ES-I3 (cell line): ENCODE results near the gene TPSB2.

Source experiments
- H3K36me3 ChIP-seq: 2 replicates; pipeline ENCODE4 v1.6.1; 2013; ENCODE audit warnings: mild to moderate bottlenecking, low read length, control low read depth, moderate library complexity; ENCODE audit not compliant: insufficient read depth
- H3K4me1 ChIP-seq: 2 replicates; pipeline ENCODE4 v1.6.1; 2013; ENCODE audit warnings: mild to moderate bottlenecking, control low read depth, low read length; ENCODE audit not compliant: insufficient read depth
- H3K9ac ChIP-seq: 2 replicates; pipeline ENCODE4 v1.6.1; 2013; ENCODE audit warnings: low read depth, mild to moderate bottlenecking, low read length, moderate library complexity
- H3K9me3 ChIP-seq: 2 replicates; pipeline ENCODE4 v1.6.1; 2013; ENCODE audit warnings: mild to moderate bottlenecking, low read length, moderate library complexity; ENCODE audit not compliant: control insufficient read depth, insufficient read depth

TPSB2 gene

DNA sequence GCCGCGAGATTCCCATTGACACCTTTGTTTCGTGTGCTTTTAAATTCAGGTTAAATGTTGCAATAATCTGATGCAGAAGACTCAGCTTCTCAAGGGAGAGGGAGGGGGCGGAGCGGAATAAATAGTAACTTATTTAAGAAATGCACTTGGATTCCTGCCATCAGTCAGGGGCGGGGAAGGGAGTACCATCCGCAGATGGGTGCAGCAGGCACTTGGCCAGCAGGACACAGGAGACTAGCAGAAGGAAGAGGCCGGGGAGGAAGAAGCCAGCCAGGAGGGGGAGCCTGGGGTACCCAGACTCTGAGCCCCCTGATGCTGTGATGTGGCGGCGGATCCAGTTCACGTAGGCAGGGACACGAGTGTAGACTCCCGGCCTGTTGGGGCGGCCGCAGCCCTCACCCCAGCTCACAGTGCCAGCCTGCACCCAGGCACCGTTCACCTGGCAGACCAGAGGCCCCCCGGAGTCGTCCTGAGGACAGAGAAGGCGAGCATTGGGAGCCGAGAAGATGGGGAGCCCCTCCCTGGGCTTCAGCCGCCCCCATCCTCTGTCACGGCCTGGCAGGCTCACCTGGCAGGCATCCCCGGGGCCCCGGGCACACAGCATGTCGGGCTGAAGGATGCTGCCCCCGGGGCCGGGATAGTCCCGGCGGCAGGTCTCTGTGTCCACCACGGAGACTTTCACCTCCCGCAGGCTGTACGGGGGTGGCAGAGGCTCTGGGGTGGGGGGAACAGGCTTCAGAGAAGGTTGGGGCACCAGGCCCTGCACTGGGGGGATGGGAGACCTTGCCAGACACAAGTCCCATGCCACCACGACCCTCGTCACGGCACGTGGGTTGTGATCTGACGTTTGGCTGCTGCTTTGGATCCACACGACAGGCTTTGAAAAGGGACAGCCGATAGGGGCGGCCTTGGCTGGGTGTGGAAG, 8.1 kb downstream of the TPSB2 start:
- Histone ChIP-seq H3K36me3 (no peaks in the 10 kb centered on the region; the same call in 1 of the 2 replicates), H3K4me1 (no peaks in the 10 kb centered on the region), H3K9ac (no peak overlapping the region), H3K9me3 (no peaks in the 10 kb centered on the region)

DNA sequence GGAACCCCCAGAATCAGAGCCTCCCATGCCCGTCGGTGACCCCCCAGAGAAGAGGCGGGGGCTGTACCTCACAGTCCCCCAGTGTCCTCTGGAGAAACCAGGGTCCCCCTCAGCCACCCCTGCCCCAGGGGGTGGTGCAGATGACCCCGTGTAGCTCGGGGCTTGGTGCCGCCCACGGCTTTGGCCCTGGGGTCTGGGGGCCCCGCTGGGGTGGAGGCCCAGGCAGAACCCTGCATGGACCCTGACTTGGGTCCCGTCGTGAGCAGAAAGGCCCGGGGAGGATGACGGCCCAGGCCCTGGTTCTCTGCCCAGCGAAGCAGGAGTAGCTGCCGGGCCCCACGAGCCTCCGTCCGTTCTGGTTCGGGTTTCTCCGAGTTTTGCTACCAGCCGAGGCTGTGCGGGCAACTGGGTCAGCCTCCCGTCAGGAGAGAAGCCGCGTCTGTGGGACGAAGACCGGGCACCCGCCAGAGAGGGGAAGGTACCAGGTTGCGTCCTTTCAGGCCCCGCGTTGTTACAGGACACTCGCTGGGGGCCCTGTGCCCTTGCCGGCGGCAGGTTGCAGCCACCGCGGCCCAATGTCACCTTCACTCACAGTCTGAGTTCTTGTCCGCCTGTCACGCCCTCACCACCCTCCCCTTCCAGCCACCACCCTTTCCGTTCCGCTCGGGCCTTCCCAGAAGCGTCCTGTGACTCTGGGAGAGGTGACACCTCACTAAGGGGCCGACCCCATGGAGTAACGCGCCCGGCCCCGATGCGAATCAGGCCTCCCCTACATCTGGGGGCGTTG, 8.9 kb downstream of the TPSB2 start:
- Histone ChIP-seq H3K36me3 (no peaks in the 10 kb centered on the region; the same call in 1 of the 2 replicates), H3K4me1 (no peaks in the 10 kb centered on the region), H3K9me3 (no peaks in the 10 kb centered on the region), H3K9ac (no peak overlapping the region)

DNA sequence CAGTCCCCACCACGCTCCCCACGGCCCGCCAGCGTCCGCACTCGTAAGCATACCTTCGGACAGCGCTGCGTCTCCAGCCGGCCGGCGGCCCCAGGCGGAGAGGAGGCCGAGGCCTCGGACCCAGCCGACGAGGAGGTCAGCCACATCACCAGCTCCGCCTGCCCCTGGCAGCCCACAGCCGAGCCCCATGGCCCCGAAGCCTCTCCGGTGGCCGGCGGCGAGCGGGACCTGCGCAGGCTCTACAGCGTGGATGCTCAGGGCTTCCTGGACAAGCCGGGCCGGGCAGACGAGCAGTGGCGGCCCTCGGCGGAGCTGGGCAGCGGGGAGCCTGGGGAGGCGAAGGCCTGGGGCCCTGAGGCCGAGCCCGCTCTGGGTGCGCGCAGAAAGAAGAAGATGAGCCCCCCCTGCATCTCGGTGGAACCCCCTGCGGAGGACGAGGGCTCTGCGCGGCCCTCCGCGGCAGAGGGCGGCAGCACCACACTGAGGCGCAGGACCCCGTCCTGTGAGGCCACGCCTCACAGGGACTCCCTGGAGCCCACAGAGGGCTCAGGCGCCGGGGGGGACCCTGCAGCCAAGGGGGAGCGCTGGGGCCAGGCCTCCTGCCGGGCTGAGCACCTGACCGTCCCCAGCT, 9.8 kb downstream of the TPSB2 start:
- Histone ChIP-seq H3K4me1 (no peaks in the 10 kb centered on the region), H3K36me3 (no peaks in the 10 kb centered on the region; the same call in 1 of the 2 replicates), H3K9ac (no peak overlapping the region), H3K9me3 (no peaks in the 10 kb centered on the region)

- Histone ChIP-seq H3K9ac (no peak overlapping the region), H3K9me3 (no peaks in the 10 kb centered on the region), H3K36me3 (no peaks in the 10 kb centered on the region; the same call in 1 of the 2 replicates), H3K4me1 (no peaks in the 10 kb centered on the region)
Observed at GRCh38 chr16:1218930-1219611, 10.9 kb downstream of the TPSB2 start.

- Histone ChIP-seq H3K36me3 (no peaks in the 10 kb centered on the region; the same call in 1 of the 2 replicates), H3K4me1 (no peaks in the 10 kb centered on the region), H3K9me3 (no peaks in the 10 kb centered on the region), H3K9ac (no peak overlapping the region)
Observed at GRCh38 chr16:1218061-1218929, 11.7 kb downstream of the TPSB2 start.

DNA sequence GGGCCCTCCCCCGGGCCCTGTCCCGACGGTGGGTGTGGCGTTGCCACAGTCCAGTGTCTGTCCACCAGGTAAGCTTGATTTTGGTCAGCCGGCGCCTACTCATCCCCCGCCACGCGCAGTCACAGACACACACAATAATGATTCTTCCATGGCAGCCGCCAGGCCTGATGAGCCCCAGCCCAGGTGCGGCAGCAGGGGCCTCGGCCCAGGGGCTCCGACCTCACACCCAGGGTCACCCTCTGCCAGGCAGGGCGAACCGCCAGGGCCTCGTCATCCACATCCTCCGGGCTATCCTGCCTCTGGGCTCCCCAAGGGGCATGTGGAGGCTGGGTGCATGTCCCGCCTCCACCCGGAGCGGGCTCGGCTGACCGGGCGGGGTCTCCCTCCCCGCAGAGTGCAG, 12.5 kb downstream of the TPSB2 start:
- Histone ChIP-seq H3K9ac (no peak overlapping the region), H3K4me1 (no peaks in the 10 kb centered on the region), H3K9me3 (no peaks in the 10 kb centered on the region), H3K36me3 (no peaks in the 10 kb centered on the region; the same call in 1 of the 2 replicates)

DNA sequence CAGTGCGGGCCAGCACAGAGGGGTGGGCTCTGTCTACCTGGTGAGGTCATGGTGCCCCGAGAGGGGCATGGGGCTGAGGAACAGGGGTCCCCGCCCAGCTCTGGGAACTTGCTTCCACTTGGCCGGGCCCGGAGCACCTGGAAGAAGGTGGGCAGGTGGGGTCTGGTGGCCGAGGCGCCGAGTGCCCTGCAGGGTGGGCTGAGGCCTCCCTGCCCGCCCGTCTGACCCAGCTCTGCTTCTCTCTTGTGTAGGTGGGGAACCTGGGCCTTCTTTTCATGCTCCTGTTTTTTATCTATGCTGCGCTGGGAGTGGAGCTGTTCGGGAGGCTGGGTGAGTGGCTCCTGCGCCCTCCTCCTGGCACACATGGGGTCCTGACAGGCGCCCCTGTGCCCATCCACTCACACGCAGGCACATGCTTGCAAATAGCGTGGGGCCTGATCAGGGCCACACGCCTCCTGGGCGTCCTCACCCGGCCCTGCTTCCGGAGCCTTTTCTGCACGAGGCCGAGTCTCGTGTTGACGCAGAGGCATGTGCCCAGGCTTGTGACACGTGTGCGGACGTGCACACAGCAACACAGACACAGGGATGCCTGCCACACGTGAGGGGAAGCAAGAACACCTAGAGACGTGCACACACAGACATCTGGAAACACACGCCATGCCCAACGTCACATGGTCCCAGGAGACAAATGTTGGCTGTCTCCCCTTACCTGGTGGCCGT, 13.1 kb downstream of the TPSB2 start:
- Histone ChIP-seq H3K9me3 (no peaks in the 10 kb centered on the region), H3K36me3 (no peaks in the 10 kb centered on the region; the same call in 1 of the 2 replicates), H3K9ac (no peak overlapping the region), H3K4me1 (no peaks in the 10 kb centered on the region)

GRCh38 chr16:1216296-1216619, 13.7 kb downstream of the TPSB2 start:
- no peaks in the 10 kb centered on the region for H3K4me1 ChIP-seq
- H3K36me3 ChIP-seq: no peaks in the 10 kb centered on the region; the same call in 1 of the 2 replicates
- no peaks in the 10 kb centered on the region for H3K9me3 ChIP-seq
- H3K9ac ChIP-seq: no peak overlapping the region

DNA sequence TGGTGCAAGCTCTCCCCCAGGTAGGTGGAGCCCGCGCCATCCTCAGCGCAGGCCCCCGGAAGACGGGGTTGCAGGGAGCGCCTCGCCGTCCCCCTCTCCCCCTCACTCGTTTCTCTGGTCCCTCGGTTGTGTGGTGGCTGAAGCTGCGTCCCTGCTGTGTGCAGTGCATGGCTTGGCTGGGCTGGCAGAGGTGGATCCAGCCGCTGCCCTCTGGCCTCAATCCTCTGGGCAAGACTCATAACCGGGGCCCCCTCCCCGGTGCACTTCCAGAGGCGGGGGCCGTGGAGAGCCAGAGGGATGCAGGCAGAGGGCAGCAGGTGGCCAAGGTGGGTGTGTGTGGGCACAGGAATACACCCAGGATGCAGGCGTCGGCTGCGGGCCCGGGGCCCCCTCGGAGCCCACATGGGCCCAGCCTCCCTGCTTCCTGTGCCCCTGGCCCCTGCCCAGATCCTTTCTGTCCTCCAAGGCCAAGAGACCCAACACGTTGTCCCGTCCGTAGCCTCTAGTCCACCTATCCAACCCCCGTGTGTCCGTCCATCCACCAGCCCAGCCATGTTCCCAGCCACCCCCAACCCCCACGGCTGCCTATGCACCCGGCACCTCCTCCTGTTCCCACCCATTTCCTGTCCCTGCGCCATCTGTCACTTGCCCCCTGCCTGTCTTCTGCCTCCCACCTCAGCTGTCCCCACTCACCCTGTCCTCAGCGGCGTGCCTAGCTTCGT, 14.2 kb downstream of the TPSB2 start:
- Histone ChIP-seq H3K36me3 (no peaks in the 10 kb centered on the region; the same call in 1 of the 2 replicates), H3K9me3 (no peaks in the 10 kb centered on the region), H3K4me1 (no peaks in the 10 kb centered on the region)

DNA sequence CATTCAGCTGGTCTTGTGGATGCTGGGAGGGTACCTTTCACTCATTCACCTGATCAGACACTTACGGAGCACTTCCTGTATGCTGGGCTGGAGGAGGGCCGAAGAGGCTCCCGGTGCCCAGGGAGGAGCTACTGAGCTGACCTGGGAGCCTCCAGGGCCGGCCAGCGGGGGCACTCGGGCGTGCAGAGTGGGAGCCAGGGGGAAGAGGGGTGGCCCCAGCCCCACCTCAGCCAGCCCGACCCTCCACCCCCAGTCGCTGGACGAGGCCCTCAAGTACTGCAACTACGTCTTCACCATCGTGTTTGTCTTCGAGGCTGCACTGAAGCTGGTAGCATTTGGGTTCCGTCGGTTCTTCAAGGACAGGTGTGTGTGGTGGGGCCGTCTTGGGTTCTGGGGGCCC, 15.3 kb downstream of the TPSB2 start:
- no peaks in the 10 kb centered on the region for H3K4me1 ChIP-seq
- no peak overlapping the region for H3K9ac ChIP-seq
- no peaks in the 10 kb centered on the region for H3K9me3 ChIP-seq
- H3K36me3 ChIP-seq: no peaks in the 10 kb centered on the region; the same call in 1 of the 2 replicates

More for the DNA sequence above, 14.2 kb downstream of the TPSB2 start:
- no peak overlapping the region for H3K9ac ChIP-seq

- H3K9me3 ChIP-seq: no peaks in the 10 kb centered on the region
- H3K36me3 ChIP-seq: no peaks in the 10 kb centered on the region; the same call in 1 of the 2 replicates
- H3K4me1 ChIP-seq: no peaks in the 10 kb centered on the region
- no peak overlapping the region for H3K9ac ChIP-seq
Observed at GRCh38 chr16:1213796-1214372, 16.1 kb downstream of the TPSB2 start.

DNA sequence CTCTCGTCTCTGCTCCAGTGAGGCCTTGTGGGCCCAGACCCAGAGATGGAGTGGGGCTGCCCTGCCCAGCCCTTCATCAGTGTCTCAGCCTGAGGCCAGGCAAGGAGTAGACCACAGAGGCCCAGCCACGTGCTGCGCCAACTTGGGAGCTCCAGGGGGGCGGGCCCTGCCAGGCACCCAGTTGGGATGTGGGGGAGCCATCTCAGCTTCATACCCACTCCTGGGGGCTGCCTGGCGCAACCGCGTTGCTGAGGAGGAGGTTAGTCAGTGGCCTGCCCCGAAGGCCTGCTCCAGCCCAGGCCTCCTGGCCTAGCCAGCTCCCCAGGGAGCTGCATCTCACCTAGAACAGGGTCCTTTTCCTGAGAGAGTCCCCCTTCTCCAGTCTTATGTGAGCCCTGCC, 16.8 kb downstream of the TPSB2 start:
- no peaks in the 10 kb centered on the region for H3K9me3 ChIP-seq
- H3K4me1 ChIP-seq: no peaks in the 10 kb centered on the region
- H3K9ac ChIP-seq: no peak overlapping the region
- H3K36me3 ChIP-seq: no peaks in the 10 kb centered on the region; the same call in 1 of the 2 replicates
